ENCODE results near the gene UBAP2. TPM values are rescaled to one million over a fixed set of nuclear protein-coding genes. Genes with fewer than 3 reads are reported as not detected.
A peak's percentile ranks its signal among the peaks of the same experiment; 100 is the strongest.

UBAP2 gene
- total RNA-seq, 6 experiments from 2014 or later = 9.5 to 15.9 (median 11.4) TPM

DNA sequence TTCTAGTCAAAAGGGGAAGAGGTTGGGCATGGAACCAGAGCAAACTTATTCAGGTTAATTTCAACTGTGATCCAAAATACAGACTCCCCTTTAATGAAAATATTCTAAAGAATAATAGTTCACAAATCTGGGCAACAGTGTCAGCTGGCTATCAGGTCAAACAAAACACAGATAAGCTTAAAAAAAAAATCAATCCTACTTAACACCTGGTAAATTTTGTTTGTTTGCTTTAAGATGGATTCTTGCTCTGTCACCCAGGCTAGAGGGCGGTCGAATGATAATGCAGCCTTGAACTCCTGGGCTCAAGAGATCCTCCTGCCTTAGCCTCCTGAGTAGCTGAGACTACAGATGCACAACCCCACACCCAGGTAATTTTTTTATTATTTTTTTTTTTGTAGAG lies 89.0 kb downstream of the UBAP2 start:
- no peaks in the 10 kb centered on the region for H3K9me3 ChIP-seq
- TF ChIP-seq, protein P1, sequence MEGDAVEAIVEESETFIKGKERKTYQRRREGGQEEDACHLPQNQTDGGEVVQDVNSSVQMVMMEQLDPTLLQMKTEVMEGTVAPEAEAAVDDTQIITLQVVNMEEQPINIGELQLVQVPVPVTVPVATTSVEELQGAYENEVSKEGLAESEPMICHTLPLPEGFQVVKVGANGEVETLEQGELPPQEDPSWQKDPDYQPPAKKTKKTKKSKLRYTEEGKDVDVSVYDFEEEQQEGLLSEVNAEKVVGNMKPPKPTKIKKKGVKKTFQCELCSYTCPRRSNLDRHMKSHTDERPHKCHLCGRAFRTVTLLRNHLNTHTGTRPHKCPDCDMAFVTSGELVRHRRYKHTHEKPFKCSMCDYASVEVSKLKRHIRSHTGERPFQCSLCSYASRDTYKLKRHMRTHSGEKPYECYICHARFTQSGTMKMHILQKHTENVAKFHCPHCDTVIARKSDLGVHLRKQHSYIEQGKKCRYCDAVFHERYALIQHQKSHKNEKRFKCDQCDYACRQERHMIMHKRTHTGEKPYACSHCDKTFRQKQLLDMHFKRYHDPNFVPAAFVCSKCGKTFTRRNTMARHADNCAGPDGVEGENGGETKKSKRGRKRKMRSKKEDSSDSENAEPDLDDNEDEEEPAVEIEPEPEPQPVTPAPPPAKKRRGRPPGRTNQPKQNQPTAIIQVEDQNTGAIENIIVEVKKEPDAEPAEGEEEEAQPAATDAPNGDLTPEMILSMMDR (IDR thresholded peaks at IDR 0.05) = no peak
- no peak for TF ChIP-seq POLR2A (IDR thresholded peaks at IDR 0.05)
- WGBS (ENCODE audit: insufficient coverage, low coverage, low lambda C conversion rate, missing lambda C conversion rate) = 58% methylated on average over 2 of the region's 2 CpGs

DNA sequence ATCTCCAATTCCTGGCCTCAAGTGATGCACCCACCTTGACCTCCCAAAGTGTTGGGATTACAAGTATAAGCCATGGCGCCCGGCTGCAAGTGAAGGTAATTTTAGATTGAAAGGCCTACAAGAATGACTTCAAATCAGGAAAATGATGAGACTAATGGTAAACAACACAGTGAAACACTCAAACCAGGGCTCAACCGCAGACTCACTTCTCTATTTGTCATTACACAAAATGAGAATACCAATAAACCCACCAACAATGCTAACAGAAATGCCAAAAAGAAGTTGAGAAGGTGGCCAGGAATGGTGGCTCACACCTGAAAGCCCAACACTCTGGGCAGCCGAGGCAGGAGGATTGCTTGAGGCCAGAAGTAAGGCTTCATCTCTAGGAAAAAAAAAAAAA lies 92.1 kb downstream of the UBAP2 start:
- Histone ChIP-seq H3K36me3 (peaks cover 0 to 28% (median 6%) of the 10 kb centered on the region in 4 donors), H3K27ac (no peak overlapping the region), H3K27me3 (no peaks in the 10 kb centered on the region), H3K9me3 (no peaks in the 10 kb centered on the region), H3K4me1 (no peaks in the 10 kb centered on the region), H3K4me3 (no peak overlapping the region)
- no peak for ATAC-seq
- WGBS (ENCODE audit: insufficient coverage, low coverage, low lambda C conversion rate, missing lambda C conversion rate) = 89% methylated on average over 4 of the region's 4 CpGs
- no peak for TF ChIP-seq POLR2A (IDR thresholded peaks at IDR 0.05)
- TF ChIP-seq, protein P1 (IDR thresholded peaks at IDR 0.05) = no peak
- DNase-seq = no peak
- intact Hi-C loops (cut with DNase I) = no loop called here

More for the DNA sequence above, 89.0 kb downstream of the UBAP2 start:
- H3K27ac ChIP-seq = no peak overlapping the region
- H3K4me1 ChIP-seq = no peaks in the 10 kb centered on the region
- H3K36me3 ChIP-seq = peaks cover 0 to 24% (median under 1%) of the 10 kb centered on the region in 4 donors
- H3K27me3 ChIP-seq = no peaks in the 10 kb centered on the region
- ATAC-seq (no peak), DNase-seq (no peak)
- intact Hi-C loops (cut with DNase I) = no loop called here
- no peak overlapping the region for H3K4me3 ChIP-seq

- intact Hi-C loops (cut with DNase I) = no loop called here
- Histone ChIP-seq H3K4me3 (no peak overlapping the region), H3K4me1 (no peaks in the 10 kb centered on the region), H3K36me3 (peaks cover 0 to 28% (median 9%) of the 10 kb centered on the region in 4 donors), H3K9me3 (no peaks in the 10 kb centered on the region), H3K27me3 (no peaks in the 10 kb centered on the region), H3K27ac (no peak overlapping the region)
- 61% methylated on average over 2 of the region's 2 CpGs for WGBS (ENCODE audit: insufficient coverage, low coverage, low lambda C conversion rate, missing lambda C conversion rate)
- ATAC-seq (peak in 2 of 4 donors; percentile 33 to 57), DNase-seq (no peak)
- no peak for TF ChIP-seq POLR2A (IDR thresholded peaks at IDR 0.05)
- TF ChIP-seq, protein P1 (IDR thresholded peaks at IDR 0.05) = no peak
These were observed 96.6 kb downstream of the UBAP2 start for GRCh38 chr9:33952066-33952465.

DNA sequence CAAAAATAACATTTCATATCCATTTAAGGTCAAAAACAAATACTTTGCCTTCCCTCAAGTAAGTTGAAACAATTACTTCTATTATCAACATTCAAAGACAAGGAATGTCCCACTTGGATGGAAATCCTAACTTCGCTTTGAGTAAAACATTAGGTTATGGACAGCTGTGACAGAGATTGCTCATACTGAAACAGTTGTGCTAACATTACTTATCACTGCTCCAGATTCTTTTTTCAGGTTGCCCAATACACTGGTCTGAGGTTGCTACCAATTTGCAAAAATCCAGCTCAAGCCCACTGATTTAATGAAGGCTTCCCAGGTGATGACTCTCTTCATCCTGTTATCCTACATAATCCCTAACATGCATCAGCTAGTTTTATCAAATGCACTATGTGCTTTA lies 98.3 kb downstream of the UBAP2 start:
- WGBS (ENCODE audit: insufficient coverage, low coverage, low lambda C conversion rate, missing lambda C conversion rate) = 100% methylated on average over 1 of the region's 1 CpG
- intact Hi-C loops (cut with DNase I) = no loop called here
- Histone ChIP-seq H3K4me1 (no peaks in the 10 kb centered on the region), H3K4me3 (no peak overlapping the region), H3K36me3 (peaks cover 0 to 22% (median 11%) of the 10 kb centered on the region in 4 donors), H3K27me3 (no peaks in the 10 kb centered on the region), H3K9me3 (no peaks in the 10 kb centered on the region), H3K27ac (no peak overlapping the region)
- TF ChIP-seq POLR2A (IDR thresholded peaks at IDR 0.05) = no peak
- TF ChIP-seq, protein P1 (IDR thresholded peaks at IDR 0.05) = no peak
- ATAC-seq = no peak
- DNase-seq = no peak
